HCT116 (cell line): ENCODE measurements around the gene TP53TG5. TPM values are rescaled to one million over a fixed set of nuclear protein-coding genes. Genes with fewer than 3 reads are reported as not detected.

Experiments used
- ATAC-seq: fragments of 200-7000 bp; cut with Tn5 transposase; 2 replicates; pipeline ENCODE4 v1.9.1; 2020; ENCODE audit warnings: mild to moderate bottlenecking, moderate library complexity
- BruUV-seq: library from RNA; stranded (reverse); fragments of 400-500 nt; replicated peaks from 2 replicates; lab custom pipeline; 2021; lab: Mats Ljungman, UMichigan
- CTCF ChIA-PET: fragments of 300-600 bp; sonication (Branson Sonifier 250); formaldehyde crosslinking; loops from one replicate; lab custom pipeline; 2021; ENCODE audit warnings: antibody characterized with exemption; lab: Charles Lee
- POLR2A ChIA-PET: fragments of 300-600, 350-600 bp; sonication (Branson Sonifier 250); formaldehyde crosslinking; loops from one replicate; lab custom pipeline; 2021; ENCODE audit warnings: antibody characterized with exemption; lab: Charles Lee
- RAD21 ChIA-PET, 2 experiments: fragments of 300-600 bp; sonication (Branson Sonifier 250); formaldehyde crosslinking; loops; one replicate each; lab custom pipeline; 2023; ENCODE audit warnings: low total read pairs in 2 of 2; ENCODE audit not compliant: uncharacterized antibody in 2 of 2, unreplicated experiment in 2 of 2, low non-redundant PET in 1 of 2; lab: Charles Lee
- DNase-seq: peaks from one replicate; pipeline ENCODE4 v3.0.0-alpha.2; 2010; ENCODE audit warnings: low read depth, low spot score
- H2AFZ ChIP-seq: fragments of 200-600 bp; shearing (Covaris generic), sonication (generic); 2 replicates; pipeline ENCODE4 v1.6.1; 2017; ENCODE audit warnings: low read depth, mixed run types, mixed read lengths, antibody characterized with exemption, low read length; ENCODE audit not compliant: poor library complexity, severe bottlenecking
- H3K27ac ChIP-seq: 2 replicates; pipeline ENCODE4 v1.5.1; 2012; ENCODE audit warnings: low read depth, low read length
- H3K27me3 ChIP-seq: fragments of 200-600 bp; sonication (generic); 2 replicates; pipeline ENCODE4 v1.6.1; 2016; ENCODE audit warnings: mixed run types, low read length, mixed read lengths; ENCODE audit not compliant: insufficient read depth
- H3K36me3 ChIP-seq, 2 experiments: fragments of 200-500 bp in 1 of 2; fragments of 200-600 bp in 1 of 2; sonication (Bioruptor generic) in 1 of 2; sonication (generic) in 1 of 2; 2 replicates each; pipeline versions ENCODE4 v1.5.1 to v1.6.1; 2014 to 2016; ENCODE audit warnings: low read length in 2 of 2, inconsistent platforms in 1 of 2, mixed read lengths in 1 of 2, mixed run types in 1 of 2; ENCODE audit not compliant: insufficient read depth in 2 of 2, control insufficient read depth in 1 of 2
- H3K4me1 ChIP-seq, 2 experiments: fragments of 200-600 bp in 1 of 2; sonication (generic) in 1 of 2; 2 replicates each; pipeline versions ENCODE4 v1.5.1 to v1.6.1; 2012 to 2017; ENCODE audit warnings: low read length in 2 of 2, inconsistent platforms in 1 of 2, mild to moderate bottlenecking in 1 of 2, mixed read lengths in 1 of 2, mixed run types in 1 of 2, moderate library complexity in 1 of 2; ENCODE audit not compliant: insufficient read depth in 2 of 2, control insufficient read depth in 1 of 2
- H3K4me2 ChIP-seq: fragments of 200-600 bp; sonication (generic); 2 replicates; pipeline ENCODE4 v1.6.1; 2017; ENCODE audit warnings: mixed run types, low read length, mixed read lengths
- H3K4me3 ChIP-seq, 2 experiments: fragments of 200-600 bp in 1 of 2; sonication (generic) in 1 of 2; replicated peaks in 1 of 2; 2 replicates each; pipeline ENCODE4 v1.5.1; 2011 to 2016; ENCODE audit warnings: low read length in 2 of 2, control low read depth in 1 of 2, low read depth in 1 of 2, mild to moderate bottlenecking in 1 of 2, mixed read lengths in 1 of 2, mixed run types in 1 of 2
- H3K79me2 ChIP-seq: fragments of 200-600 bp; sonication (generic); 2 replicates; pipeline ENCODE4 v1.6.1; 2017; ENCODE audit warnings: mild to moderate bottlenecking, mixed run types, low read length, moderate library complexity, mixed read lengths; ENCODE audit not compliant: insufficient read depth
- H3K9ac ChIP-seq: fragments of 200-600 bp; sonication (generic); 2 replicates; pipeline ENCODE4 v1.6.1; 2016; ENCODE audit warnings: low read length, mixed read lengths
- H3K9me2 ChIP-seq: fragments of 200-600 bp; sonication (generic), shearing (Covaris generic); 2 replicates; pipeline ENCODE4 v1.6.1; 2017; ENCODE audit warnings: mixed run types, mild to moderate bottlenecking, moderate library complexity; ENCODE audit not compliant: insufficient read depth
- H3K9me3 ChIP-seq, 2 experiments: fragments of 200-500 bp in 1 of 2; fragments of 200-600 bp in 1 of 2; sonication (Bioruptor generic) in 1 of 2; sonication (generic) in 1 of 2; 2 replicates each; pipeline ENCODE4 v1.6.1; 2014 to 2017; ENCODE audit warnings: low read length in 2 of 2, mixed read lengths in 2 of 2, inconsistent platforms in 1 of 2, low read depth in 1 of 2, mild to moderate bottlenecking in 1 of 2, mixed run types in 1 of 2, moderate library complexity in 1 of 2; ENCODE audit not compliant: control insufficient read depth in 1 of 2, insufficient read depth in 1 of 2
- H4K20me1 ChIP-seq: fragments of 200-600 bp; sonication (generic), shearing (Covaris generic); 2 replicates; pipeline ENCODE4 v1.6.1; 2017; ENCODE audit warnings: mixed run types, mild to moderate bottlenecking, moderate library complexity; ENCODE audit not compliant: insufficient read depth
- CBX3 ChIP-seq: IDR thresholded peaks from 2 replicates; pipeline ENCODE4 v1.6.1; 2012; ENCODE audit warnings: low read depth
- EZH2phosphoT487 ChIP-seq: fragments of 200-600 bp; IDR thresholded peaks from 2 replicates; pipeline ENCODE4 v1.6.1; 2018; ENCODE audit warnings: antibody characterized with exemption, borderline replicate concordance
- MAX ChIP-seq: IDR thresholded peaks from 2 replicates; pipeline ENCODE4 v1.6.1; 2012
- RAD21 ChIP-seq: IDR thresholded peaks from 2 replicates; pipeline ENCODE4 v1.6.1; 2012; ENCODE audit warnings: low read depth, mild to moderate bottlenecking
- SRF ChIP-seq: IDR thresholded peaks from 2 replicates; pipeline ENCODE4 v1.6.1; 2012; ENCODE audit warnings: low read depth
- TCF7L2 ChIP-seq: IDR thresholded peaks from 2 replicates; pipeline ENCODE4 v1.7.0; 2011; ENCODE audit warnings: borderline replicate concordance, inconsistent platforms; ENCODE audit not compliant: insufficient read depth, insufficient read length; ENCODE audit errors: extremely low read depth
- ZFX ChIP-seq: fragments of 450-650 bp; IDR thresholded peaks from 2 replicates; pipeline ENCODE4 v1.6.1; 2017
- intact Hi-C: fragments of 100-400 bp; cut with micrococcal nuclease; formaldehyde crosslinking; loops from 2 replicates; pipeline ENCODE4 v1.10.0; 2022
- total RNA-seq: library from RNA; stranded (reverse); gene quantifications from one replicate; pipeline ENCODE4 v1.2.1, GENCODE V29; 2021; ENCODE audit not compliant: unreplicated experiment

Gene TP53TG5
- total RNA-seq, 1 experiment from 2014 or later = 0.76 TPM

DNA sequence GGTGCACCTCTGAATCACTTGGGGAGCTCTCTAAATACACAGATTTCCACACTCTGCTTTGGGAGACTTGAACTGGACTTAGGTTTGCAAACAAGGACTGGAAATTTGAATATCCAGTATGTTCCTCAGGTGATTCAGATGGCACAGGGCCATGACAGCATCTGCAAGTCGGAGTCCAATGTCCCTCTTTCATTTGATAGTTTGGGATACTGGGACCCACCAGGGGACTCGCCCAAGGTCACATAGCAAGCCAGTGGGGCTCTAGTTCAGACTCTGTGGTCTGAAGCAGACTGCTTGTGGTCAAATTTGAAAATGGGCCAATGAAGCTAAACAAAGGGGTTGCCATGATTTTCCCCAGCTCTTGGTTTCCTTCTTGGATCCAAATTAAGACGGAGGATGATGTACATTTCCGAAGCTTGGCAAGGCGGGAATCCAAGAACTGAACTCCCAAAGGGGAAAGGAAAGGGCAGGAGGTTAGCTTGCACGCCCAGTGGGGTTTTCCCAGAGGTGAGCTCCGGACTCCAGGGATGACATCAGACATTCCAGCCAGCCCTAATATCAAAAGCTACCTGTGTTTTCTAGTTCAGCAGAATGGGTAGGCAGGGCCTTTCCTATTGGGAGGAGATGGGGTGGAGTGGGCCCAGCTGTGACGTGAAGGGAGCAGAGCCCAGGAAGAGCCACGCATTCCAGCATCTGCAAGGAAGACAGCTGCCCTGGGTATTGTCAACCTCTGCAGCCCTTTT lies 18.5 kb downstream of the TP53TG5 start:
- Histone ChIP-seq H3K4me3 (peak overlapping the region in 1 of 2 experiments; percentile 44; a peak in 3 of 4 replicates), H2AFZ (no peak overlapping the region), H3K4me1 (peaks cover 63 to 76% of the 10 kb centered on the region in 2 experiments), H3K4me2 (peak overlapping the region; percentile 78), H3K27me3 (no peaks in the 10 kb centered on the region), H3K9ac (peak overlapping the region; percentile 47), H3K36me3 (no peaks in the 10 kb centered on the region), H4K20me1 (no peaks in the 10 kb centered on the region), H3K9me3 (no peaks in the 10 kb centered on the region), H3K27ac (peak overlapping the region; percentile 49), H3K79me2 (peaks cover 11% of the 10 kb centered on the region)
- BruUV-seq = no TSS peak
- ChIA-PET CTCF (interaction anchor here (0.9 to 2.6 kb wide), 5 partner anchors 9 to 412 kb away, joined by 3 to 11 read pairs (median 4); no protein-coding TSS in a partner anchor), RAD21 (no interaction called here)
- ATAC-seq (peak; percentile 15), DNase-seq (no peak)
- TF ChIP-seq SRF = no peak
- no peak for TF ChIP-seq RAD21
- no peak for TF ChIP-seq MAX
- TF ChIP-seq, all 23 proteins: peak for 0
- H3K9me2 ChIP-seq = no peaks in the 10 kb centered on the region
- POLR2A ChIA-PET = interaction anchor here (0.9 to 5.2 kb wide), 5 partner anchors 12 to 19 kb away, joined by 3 to 55 read pairs (median 5); partner anchors contain the start of gene SDC4
- intact Hi-C loops = no loop called here

GRCh38 chr20:45359069-45359405 lies 19.1 kb downstream of the TP53TG5 start:
- Histone ChIP-seq H3K4me1 (peaks cover 64 to 79% of the 10 kb centered on the region in 2 experiments), H3K4me3 (no peak overlapping the region), H2AFZ (no peak overlapping the region), H3K27ac (no peak overlapping the region), H3K4me2 (peak overlapping the region; percentile 78), H3K36me3 (no peaks in the 10 kb centered on the region), H4K20me1 (no peaks in the 10 kb centered on the region), H3K27me3 (no peaks in the 10 kb centered on the region), H3K9me2 (no peaks in the 10 kb centered on the region), H3K79me2 (peaks cover 8% of the 10 kb centered on the region), H3K9ac (peak overlapping the region; percentile 47), H3K9me3 (no peaks in the 10 kb centered on the region)
- TF ChIP-seq CBX3 = no peak
- TF ChIP-seq EZH2phosphoT487 = no peak
- TF ChIP-seq TCF7L2 = no peak
- no peak for TF ChIP-seq MAX
- TF ChIP-seq ZFX = no peak
- no TSS peak for BruUV-seq
- CTCF ChIA-PET = interaction anchor here (1.1 to 2.6 kb wide), 2 partner anchors 78 to 412 kb away, joined by 4 to 11 read pairs; no protein-coding TSS in a partner anchor
- no peak for ATAC-seq
- intact Hi-C loops = no loop called here
- RAD21 ChIA-PET = no interaction called here
- DNase-seq = no peak
- POLR2A ChIA-PET = interaction anchor here (1.2 to 5.2 kb wide), 4 partner anchors 12 to 19 kb away, joined by 3 to 55 read pairs (median 6); partner anchors contain the start of gene SDC4
